NCI-H1048 (cell line): ENCODE results near the gene PRIMA1.

Experiments
- DNase-seq: peaks from one replicate; lab custom pipeline; 2025; lab: John Stamatoyannopoulos, UW

Gene PRIMA1

DNA sequence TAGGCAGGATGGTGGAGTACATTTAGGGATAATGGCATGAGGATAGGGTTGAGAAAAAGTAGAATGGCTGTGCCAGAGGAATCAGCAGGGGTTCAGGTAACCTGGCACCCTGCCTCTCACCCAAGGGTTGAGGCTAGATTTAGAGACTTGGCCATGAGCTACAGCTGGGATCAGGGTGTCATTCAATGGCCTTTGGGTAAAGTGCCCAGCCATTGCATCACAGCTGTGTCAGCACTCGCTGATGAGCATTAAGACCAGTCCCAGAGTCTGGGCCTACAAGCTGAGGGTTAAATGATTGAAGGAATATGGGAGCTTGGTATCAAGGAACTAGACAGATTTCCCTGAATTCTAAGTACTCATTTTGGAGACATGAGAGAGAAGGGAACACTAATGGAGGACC, 113.9 kb downstream of the PRIMA1 start:
- no peak for DNase-seq

GRCh38 chr14:93669632-93670031, 118.7 kb downstream of the PRIMA1 start:
- DNase-seq, result no peak
